K562 (cell line): ENCODE results near the gene POMC. TPM values are rescaled to one million over a fixed set of nuclear protein-coding genes. Genes with fewer than 3 reads are reported as not detected.

Experiments used
- ATAC-seq: fragments of 200-7000 bp; cut with Tn5 transposase; 3 replicates; pipeline ENCODE4 v1.9.1; 2020; ENCODE audit warnings: moderate library complexity
- BruUV-seq: library from RNA; stranded (reverse); fragments of 400-500 nt; replicated peaks from 2 replicates; lab custom pipeline; 2021; lab: Mats Ljungman, UMichigan
- CTCF ChIA-PET: fragments of 300-600 bp; formaldehyde crosslinking; extraction: SDS; loops from one replicate; lab custom pipeline; 2021; ENCODE audit warnings: low intra/inter-chr PET ratio; lab: Yijun Ruan, JAX
- POLR2A ChIA-PET: fragments of 300-600, 350-650 bp; sonication (Branson Sonifier 250); formaldehyde crosslinking; extraction: SDS; loops from one replicate; lab custom pipeline; 2021; ENCODE audit warnings: antibody characterized with exemption, inconsistent platforms; lab: Yijun Ruan, JAX
- DNase-seq, 4 experiments: peaks; one replicate each; pipeline versions ENCODE4 v3.0.0 to v3.0.0-alpha.2; 2011 to 2018; ENCODE audit warnings: low spot score in 3 of 4, mixed read lengths in 3 of 4; ENCODE audit errors: extremely low read depth in 1 of 4
- FAIRE-seq: peaks from 2 replicates; lab custom pipeline; 2011; peaks lifted over from hg19 to GRCh38; lab: Jason Lieb, UNC
- H2AFZ ChIP-seq: 2 replicates; pipeline ENCODE4 v1.6.0; 2011; ENCODE audit warnings: low read depth, low read length, control low read depth, inconsistent platforms
- H3K27ac ChIP-seq: fragments of 200-600 bp; 3 replicates; pipeline ENCODE4 v1.8.0; 2011; ENCODE audit warnings: low read depth, mild to moderate bottlenecking, control low read depth, inconsistent platforms, low read length, moderate library complexity, mixed read lengths; ENCODE audit errors: extremely low read depth
- H3K27me3 ChIP-seq, 2 experiments: fragments of 300-600 bp in 1 of 2; 2 replicates in 1 of 2; 3 replicates in 1 of 2; pipeline versions ENCODE4 v1.6.0 to v1.8.0; 2011; ENCODE audit warnings: inconsistent platforms in 2 of 2, low read length in 2 of 2, mild to moderate bottlenecking in 1 of 2, mixed read lengths in 1 of 2, moderate library complexity in 1 of 2; ENCODE audit not compliant: control insufficient read depth in 2 of 2, insufficient read depth in 2 of 2
- H3K36me3 ChIP-seq: fragments of 300-600 bp; 3 replicates; pipeline ENCODE4 v1.8.0; 2011; ENCODE audit warnings: mild to moderate bottlenecking, low read length, inconsistent platforms; ENCODE audit not compliant: control insufficient read depth, insufficient read depth
- H3K4me1 ChIP-seq, 2 experiments: fragments of 200-600 bp in 1 of 2; replicated peaks in 1 of 2; 2 replicates in 1 of 2; 3 replicates in 1 of 2; pipeline versions ENCODE4 v1.5.1 to v1.8.0; 2011; ENCODE audit warnings: inconsistent platforms in 2 of 2, low read length in 2 of 2, mild to moderate bottlenecking in 1 of 2, mixed read lengths in 1 of 2, moderate library complexity in 1 of 2; ENCODE audit not compliant: control insufficient read depth in 2 of 2, insufficient read depth in 2 of 2
- H3K4me2 ChIP-seq: 2 replicates; pipeline ENCODE4 v1.6.1; 2011; ENCODE audit warnings: low read length, control low read depth, inconsistent platforms, mixed read lengths; ENCODE audit not compliant: insufficient read depth
- H3K4me3 ChIP-seq: fragments of 200-600 bp; sonication (generic), shearing (Covaris generic); 2 replicates; pipeline ENCODE4 v1.5.1; 2016; ENCODE audit warnings: control low read depth, inconsistent platforms
- H3K79me2 ChIP-seq: fragments of 200-600 bp; 3 replicates; pipeline ENCODE4 v1.8.0; 2011; ENCODE audit warnings: low read length, inconsistent platforms; ENCODE audit not compliant: control insufficient read depth, insufficient read depth
- H3K9ac ChIP-seq, 2 experiments: 2 replicates each; pipeline versions ENCODE4 v1.6.0 to v1.6.1; 2011; ENCODE audit warnings: low read depth in 2 of 2, low read length in 2 of 2, control low read depth in 1 of 2, inconsistent platforms in 1 of 2, mild to moderate bottlenecking in 1 of 2, mixed read lengths in 1 of 2; ENCODE audit not compliant: insufficient read depth in 1 of 2
- H3K9me1 ChIP-seq: one replicate; pipeline ENCODE4 v1.6.0; 2011; ENCODE audit warnings: inconsistent platforms, mild to moderate bottlenecking, low read length, moderate library complexity; ENCODE audit not compliant: control insufficient read depth, insufficient read depth
- H3K9me3 ChIP-seq: replicated peaks from 2 replicates; pipeline ENCODE4 v1.5.1; 2011; ENCODE audit warnings: low read depth, low read length, inconsistent platforms; ENCODE audit not compliant: control insufficient read depth, insufficient read depth
- H4K20me1 ChIP-seq: replicated peaks from 2 replicates; pipeline ENCODE4 v1.6.1; 2011; ENCODE audit warnings: low read length, inconsistent platforms, mixed read lengths; ENCODE audit not compliant: control insufficient read depth, insufficient read depth
- PTRF ChIP-seq: fragments of 450-650 bp; IDR thresholded peaks from 2 replicates; pipeline ENCODE4 v1.6.1; 2016; ENCODE audit warnings: mild to moderate bottlenecking, missing genetic modification characterization, missing compliant biosample characterization
- SIN3A ChIP-seq, 2 experiments: fragments of 150-350 bp in 1 of 2; IDR thresholded peaks; 2 replicates each; pipeline ENCODE4 v1.6.1; 2011 to 2016; ENCODE audit warnings: borderline replicate concordance in 2 of 2, low read depth in 2 of 2, low read length in 2 of 2, mild to moderate bottlenecking in 2 of 2, moderate library complexity in 2 of 2; ENCODE audit not compliant: control insufficient read depth in 1 of 2
- SMARCC2 ChIP-seq: fragments of 450-650 bp; IDR thresholded peaks from 2 replicates; pipeline ENCODE4 v1.6.1; 2017; ENCODE audit warnings: antibody characterized with exemption, moderate library complexity, mild to moderate bottlenecking, low read depth
- ZNF134 ChIP-seq: fragments of 250-450 bp; sonication (Bioruptor Pico); conservative IDR thresholded peaks from 2 replicates; pipeline ENCODE4 v1.4.0; 2020
- ZNF444 ChIP-seq: fragments of 250-450 bp; sonication (Bioruptor Pico); IDR thresholded peaks from 2 replicates; pipeline ENCODE4 v1.4.0; 2020; ENCODE audit warnings: mild to moderate bottlenecking, moderate library complexity
- ZNF740 ChIP-seq, 3 experiments: fragments of 200-800 bp in 1 of 3; sonication (Bioruptor generic) in 1 of 3; sonication (generic) in 1 of 3; formaldehyde crosslinking in 1 of 3; IDR thresholded peaks; 2 replicates each; pipeline versions ENCODE4 v1.6.1 to v1.8.0; 2016 to 2022; ENCODE audit warnings: mild to moderate bottlenecking in 2 of 3, missing compliant biosample characterization in 2 of 3, missing genetic modification characterization in 2 of 3, missing genetic modification reagents in 1 of 3
- WGBS: fragments of 100-300 bp; shearing (Covaris generic); methylation state at CpG from one replicate; pipeline ENCODE4 v1.1.6; 2016; ENCODE audit warnings: low coverage, mixed read lengths; ENCODE audit not compliant: insufficient coverage; ENCODE audit errors: missing lambda C conversion rate; 5-methylcytosine and 5-hydroxymethylcytosine counted together
- in situ Hi-C: fragments of 300-500 bp; cut with MboI; formaldehyde crosslinking; loops from 4 replicates; pipeline ENCODE4 v1.15.0; 2018; ENCODE audit warnings: inconsistent platforms, mixed read lengths
- intact Hi-C: fragments of 100-400 bp; cut with micrococcal nuclease; formaldehyde crosslinking; loops from 2 replicates; pipeline ENCODE4 v1.14.2; 2022
- polyA plus RNA-seq, 8 experiments: library from polyadenylated mRNA; depleted of rRNA in 4 of 8; stranded (reverse) in 5 of 8; unstranded in 3 of 8; fragments of >200 nt; fragmentation: Nextera tagmentation in 2 of 8; fragmentation: Illumina TruSeq in 1 of 8; extraction: Ambion mirVana in 2 of 8; extraction: Trizol in 1 of 8; gene quantifications; 2 replicates each; pipeline versions ENCODE4 v1.2.1 to v1.2.3, GENCODE V29; 2011 to 2014; ENCODE audit warnings: inconsistent platforms in 1 of 8, missing spikeins in 1 of 8
- total RNA-seq, 7 experiments: library from RNA; depleted of rRNA in 6 of 7; stranded (reverse); fragments of >200 nt in 6 of 7; fragmentation: Illumina TruSeq in 2 of 7; extraction: Trizol in 2 of 7; gene quantifications; 2 replicates each; pipeline versions ENCODE4 v1.2.1 to v1.2.3, GENCODE V29; 2011 to 2021; ENCODE audit warnings: low replicate concordance in 1 of 7
- TF ChIP-seq, protein P1 (sequence below): fragments of 450-650 bp; IDR thresholded peaks from 2 replicates; pipeline ENCODE4 v1.6.1; 2016; ENCODE audit warnings: low read depth
- TF ChIP-seq, protein P2 (sequence below): fragments of 250-450 bp; sonication (Bioruptor Pico); IDR thresholded peaks from 2 replicates; pipeline ENCODE4 v1.5.0; 2022; ENCODE audit warnings: mild to moderate bottlenecking

Gene POMC
- total and polyA plus RNA-seq, 9 of the 15 experiments (the other 6 are each of a cell fraction or from before 2014, with no cell fraction given) = not detected

DNA sequence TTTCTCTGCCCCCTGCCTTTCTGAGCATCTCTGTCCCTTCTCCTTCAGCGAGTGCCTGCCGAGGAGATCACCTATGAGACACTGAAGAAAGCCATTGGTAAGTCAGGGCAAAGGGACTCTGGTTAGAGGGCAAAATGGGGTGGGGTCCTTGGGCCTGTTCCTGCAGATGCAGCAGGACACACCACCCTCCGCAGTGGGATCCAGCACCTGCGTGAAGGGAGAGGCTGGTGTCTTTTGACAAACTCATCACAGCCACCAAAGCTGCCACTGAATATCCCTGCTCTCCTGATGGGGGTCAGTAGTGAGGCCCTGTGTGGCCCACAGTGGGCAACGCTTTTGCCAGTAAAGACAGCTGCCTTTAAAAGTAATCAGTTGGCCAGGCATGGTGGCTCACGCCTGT, 18.7 kb downstream of the POMC start:
- Histone ChIP-seq H3K79me2 (no peaks in the 10 kb centered on the region), H3K4me1 (no peaks in the 10 kb centered on the region; a peak in 1 of 5 replicates), H3K9ac (no peak overlapping the region), H3K4me2 (no peak overlapping the region), H4K20me1 (peaks cover 8% of the 10 kb centered on the region; the same call in 1 of the 2 replicates), H3K36me3 (no peaks in the 10 kb centered on the region), H3K27ac (no peak overlapping the region), H3K9me1 (no peaks in the 10 kb centered on the region), H3K9me3 (no peaks in the 10 kb centered on the region), H3K4me3 (no peak overlapping the region), H3K27me3 (peaks cover 41 to 86% of the 10 kb centered on the region in 2 experiments), H2AFZ (no peak overlapping the region)
- in situ Hi-C loops (no loop called here), intact Hi-C loops (no loop called here)
- FAIRE-seq = no peak
- BruUV-seq = no TSS peak
- 3% methylated on average over 6 of the region's 6 CpGs for WGBS
- ChIA-PET POLR2A (interaction anchor here (0.7 kb wide), 1 partner anchor 13 kb away, joined by 4 read pairs; no protein-coding TSS in a partner anchor), CTCF (no interaction called here)
- ATAC-seq = no peak
- no peak for TF ChIP-seq SMARCC2
- no peak for TF ChIP-seq PTRF (tag)
- no peak for TF ChIP-seq ZNF740 (CRISPR knock-in tag; IDR thresholded peaks at IDR 0.05)
- no peak for TF ChIP-seq ZNF740 (tag; IDR thresholded peaks at IDR 0.05)
- TF ChIP-seq SIN3A (IDR thresholded peaks at IDR 0.05; ENCODE audit: borderline replicate concordance in 2 of 2, control insufficient read depth in 1 of 2, low read depth in 2 of 2, low read length in 2 of 2) = no peak
- TF ChIP-seq, protein P1, sequence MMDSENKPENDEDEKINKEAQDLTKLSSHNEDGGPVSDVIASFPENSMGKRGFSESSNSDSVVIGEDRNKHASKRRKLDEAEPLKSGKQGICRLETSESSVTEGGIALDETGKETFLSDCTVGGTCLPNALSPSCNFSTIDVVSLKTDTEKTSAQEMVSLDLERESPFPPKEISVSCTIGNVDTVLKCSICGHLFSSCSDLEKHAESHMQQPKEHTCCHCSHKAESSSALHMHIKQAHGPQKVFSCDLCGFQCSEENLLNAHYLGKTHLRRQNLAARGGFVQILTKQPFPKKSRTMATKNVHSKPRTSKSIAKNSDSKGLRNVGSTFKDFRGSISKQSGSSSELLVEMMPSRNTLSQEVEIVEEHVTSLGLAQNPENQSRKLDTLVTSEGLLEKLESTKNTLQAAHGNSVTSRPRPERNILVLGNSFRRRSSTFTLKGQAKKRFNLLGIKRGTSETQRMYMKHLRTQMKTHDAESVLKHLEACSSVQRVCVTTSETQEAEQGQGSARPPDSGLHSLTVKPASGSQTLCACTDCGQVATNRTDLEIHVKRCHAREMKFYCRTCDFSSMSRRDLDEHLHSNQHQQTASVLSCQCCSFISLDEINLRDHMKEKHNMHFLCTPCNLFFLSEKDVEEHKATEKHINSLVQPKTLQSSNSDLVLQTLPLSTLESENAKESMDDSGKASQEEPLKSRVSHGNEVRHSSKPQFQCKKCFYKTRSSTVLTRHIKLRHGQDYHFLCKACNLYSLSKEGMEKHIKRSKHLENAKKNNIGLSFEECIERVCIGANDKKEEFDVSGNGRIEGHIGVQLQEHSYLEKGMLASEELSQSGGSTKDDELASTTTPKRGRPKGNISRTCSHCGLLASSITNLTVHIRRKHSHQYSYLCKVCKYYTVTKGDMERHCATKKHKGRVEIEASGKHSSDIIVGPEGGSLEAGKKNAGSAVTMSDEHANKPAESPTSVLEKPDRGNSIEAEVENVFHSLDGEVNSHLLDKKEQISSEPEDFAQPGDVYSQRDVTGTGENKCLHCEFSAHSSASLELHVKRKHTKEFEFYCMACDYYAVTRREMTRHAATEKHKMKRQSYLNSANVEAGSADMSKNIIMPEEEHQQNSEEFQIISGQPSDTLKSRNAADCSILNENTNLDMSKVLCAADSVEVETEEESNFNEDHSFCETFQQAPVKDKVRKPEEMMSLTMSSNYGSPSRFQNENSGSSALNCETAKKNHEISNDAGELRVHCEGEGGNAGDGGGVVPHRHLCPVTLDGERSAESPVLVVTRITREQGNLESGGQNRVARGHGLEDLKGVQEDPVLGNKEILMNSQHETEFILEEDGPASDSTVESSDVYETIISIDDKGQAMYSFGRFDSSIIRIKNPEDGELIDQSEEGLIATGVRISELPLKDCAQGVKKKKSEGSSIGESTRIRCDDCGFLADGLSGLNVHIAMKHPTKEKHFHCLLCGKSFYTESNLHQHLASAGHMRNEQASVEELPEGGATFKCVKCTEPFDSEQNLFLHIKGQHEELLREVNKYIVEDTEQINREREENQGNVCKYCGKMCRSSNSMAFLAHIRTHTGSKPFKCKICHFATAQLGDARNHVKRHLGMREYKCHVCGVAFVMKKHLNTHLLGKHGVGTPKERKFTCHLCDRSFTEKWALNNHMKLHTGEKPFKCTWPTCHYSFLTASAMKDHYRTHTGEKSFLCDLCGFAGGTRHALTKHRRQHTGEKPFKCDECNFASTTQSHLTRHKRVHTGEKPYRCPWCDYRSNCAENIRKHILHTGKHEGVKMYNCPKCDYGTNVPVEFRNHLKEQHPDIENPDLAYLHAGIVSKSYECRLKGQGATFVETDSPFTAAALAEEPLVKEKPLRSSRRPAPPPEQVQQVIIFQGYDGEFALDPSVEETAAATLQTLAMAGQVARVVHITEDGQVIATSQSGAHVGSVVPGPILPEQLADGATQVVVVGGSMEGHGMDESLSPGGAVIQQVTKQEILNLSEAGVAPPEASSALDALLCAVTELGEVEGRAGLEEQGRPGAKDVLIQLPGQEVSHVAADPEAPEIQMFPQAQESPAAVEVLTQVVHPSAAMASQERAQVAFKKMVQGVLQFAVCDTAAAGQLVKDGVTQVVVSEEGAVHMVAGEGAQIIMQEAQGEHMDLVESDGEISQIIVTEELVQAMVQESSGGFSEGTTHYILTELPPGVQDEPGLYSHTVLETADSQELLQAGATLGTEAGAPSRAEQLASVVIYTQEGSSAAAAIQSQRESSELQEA = no peak
- TF ChIP-seq ZNF444 (CRISPR knock-in tag) = no peak
- TF ChIP-seq, protein P2, sequence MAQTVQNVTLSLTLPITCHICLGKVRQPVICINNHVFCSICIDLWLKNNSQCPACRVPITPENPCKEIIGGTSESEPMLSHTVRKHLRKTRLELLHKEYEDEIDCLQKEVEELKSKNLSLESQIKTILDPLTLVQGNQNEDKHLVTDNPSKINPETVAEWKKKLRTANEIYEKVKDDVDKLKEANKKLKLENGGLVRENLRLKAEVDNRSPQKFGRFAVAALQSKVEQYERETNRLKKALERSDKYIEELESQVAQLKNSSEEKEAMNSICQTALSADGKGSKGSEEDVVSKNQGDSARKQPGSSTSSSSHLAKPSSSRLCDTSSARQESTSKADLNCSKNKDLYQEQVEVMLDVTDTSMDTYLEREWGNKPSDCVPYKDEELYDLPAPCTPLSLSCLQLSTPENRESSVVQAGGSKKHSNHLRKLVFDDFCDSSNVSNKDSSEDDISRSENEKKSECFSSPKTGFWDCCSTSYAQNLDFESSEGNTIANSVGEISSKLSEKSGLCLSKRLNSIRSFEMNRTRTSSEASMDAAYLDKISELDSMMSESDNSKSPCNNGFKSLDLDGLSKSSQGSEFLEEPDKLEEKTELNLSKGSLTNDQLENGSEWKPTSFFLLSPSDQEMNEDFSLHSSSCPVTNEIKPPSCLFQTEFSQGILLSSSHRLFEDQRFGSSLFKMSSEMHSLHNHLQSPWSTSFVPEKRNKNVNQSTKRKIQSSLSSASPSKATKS (CRISPR knock-in tag) = no peak
- TF ChIP-seq ZNF134 = no peak
- DNase-seq = no peak
